ENCODE measurements around the gene HECW1. TPM values are rescaled to one million over a fixed set of nuclear protein-coding genes. Genes with fewer than 3 reads are reported as not detected.

Gene HECW1
- total RNA-seq, 1 donor from 2014 or later, result 0.15 TPM

- peaks cover 14% of the 10 kb centered on the region for H3K4me1 Mint-ChIP-seq (ENCODE audit: unreplicated experiment)
- peak; percentile 30 for DNase-seq (ENCODE audit: low spot score)
- no peaks in the 10 kb centered on the region for H3K36me3 Mint-ChIP-seq (ENCODE audit: low read depth, unreplicated experiment)
- peak overlapping the region; percentile 44 for H3K27ac Mint-ChIP-seq (ENCODE audit: unreplicated experiment)
- no peaks in the 10 kb centered on the region for H3K27me3 Mint-ChIP-seq (ENCODE audit: unreplicated experiment)
- H3K9me3 Mint-ChIP-seq (ENCODE audit: unreplicated experiment), result no peaks in the 10 kb centered on the region
- peak overlapping the region; percentile 26 for H3K4me3 Mint-ChIP-seq (ENCODE audit: unreplicated experiment)
- TF ChIP-seq CTCF (IDR thresholded peaks at IDR 0.05; ENCODE audit: unreplicated experiment), result no peak
Measured at GRCh38 chr7:43362652-43363034, 250.2 kb downstream of the HECW1 start.

- Mint-ChIP-seq H3K36me3 (ENCODE audit: low read depth, unreplicated experiment) (no peaks in the 10 kb centered on the region), H3K27me3 (ENCODE audit: unreplicated experiment) (no peaks in the 10 kb centered on the region), H3K9me3 (ENCODE audit: unreplicated experiment) (no peaks in the 10 kb centered on the region), H3K4me3 (ENCODE audit: unreplicated experiment) (no peak overlapping the region), H3K27ac (ENCODE audit: unreplicated experiment) (no peak overlapping the region), H3K4me1 (ENCODE audit: unreplicated experiment) (peaks cover 16% of the 10 kb centered on the region)
- no peak for TF ChIP-seq CTCF (IDR thresholded peaks at IDR 0.05; ENCODE audit: unreplicated experiment)
- no peak for DNase-seq (ENCODE audit: low spot score)
Measured at GRCh38 chr7:43363035-43363791, 250.8 kb downstream of the HECW1 start.

GRCh38 chr7:43364391-43364790 lies 251.9 kb downstream of the HECW1 start:
- no peak for DNase-seq (ENCODE audit: low spot score)
- no peaks in the 10 kb centered on the region for H3K9me3 Mint-ChIP-seq (ENCODE audit: unreplicated experiment)
- H3K27me3 Mint-ChIP-seq (ENCODE audit: unreplicated experiment), result no peaks in the 10 kb centered on the region
- no peak for TF ChIP-seq CTCF (IDR thresholded peaks at IDR 0.05; ENCODE audit: unreplicated experiment)
- H3K4me1 Mint-ChIP-seq (ENCODE audit: unreplicated experiment), result peaks cover 16% of the 10 kb centered on the region
- no peaks in the 10 kb centered on the region for H3K36me3 Mint-ChIP-seq (ENCODE audit: low read depth, unreplicated experiment)
- no peak overlapping the region for H3K27ac Mint-ChIP-seq (ENCODE audit: unreplicated experiment)
- no peak overlapping the region for H3K4me3 Mint-ChIP-seq (ENCODE audit: unreplicated experiment)

- no peaks in the 10 kb centered on the region for H3K27me3 Mint-ChIP-seq (ENCODE audit: unreplicated experiment)
- no peak overlapping the region for H3K27ac Mint-ChIP-seq (ENCODE audit: unreplicated experiment)
- no peaks in the 10 kb centered on the region for H3K9me3 Mint-ChIP-seq (ENCODE audit: unreplicated experiment)
- H3K4me3 Mint-ChIP-seq (ENCODE audit: unreplicated experiment), result no peak overlapping the region
- TF ChIP-seq CTCF (IDR thresholded peaks at IDR 0.05; ENCODE audit: unreplicated experiment), result no peak
- peaks cover 1% of the 10 kb centered on the region for H3K4me1 Mint-ChIP-seq (ENCODE audit: unreplicated experiment)
- no peak for DNase-seq (ENCODE audit: low spot score)
- no peaks in the 10 kb centered on the region for H3K36me3 Mint-ChIP-seq (ENCODE audit: low read depth, unreplicated experiment)
Measured at GRCh38 chr7:43372676-43373355, 260.4 kb downstream of the HECW1 start.
